Activated CD4-positive, alpha-beta T cell treated with anti-CD3 and anti-CD28 coated beads for 4 hours (primary cell): ENCODE data around the gene TLX3.
"Not testable (repeated sequence)": the region's sequence is repeated elsewhere in the genome, so short reads cannot be mapped to it uniquely, and the experiment has no call there.

Source experiments
- DNase-seq, 2 donors: peaks; one replicate each; pipeline ENCODE4 v3.0.0-alpha.2; 2020

Gene TLX3

DNA sequence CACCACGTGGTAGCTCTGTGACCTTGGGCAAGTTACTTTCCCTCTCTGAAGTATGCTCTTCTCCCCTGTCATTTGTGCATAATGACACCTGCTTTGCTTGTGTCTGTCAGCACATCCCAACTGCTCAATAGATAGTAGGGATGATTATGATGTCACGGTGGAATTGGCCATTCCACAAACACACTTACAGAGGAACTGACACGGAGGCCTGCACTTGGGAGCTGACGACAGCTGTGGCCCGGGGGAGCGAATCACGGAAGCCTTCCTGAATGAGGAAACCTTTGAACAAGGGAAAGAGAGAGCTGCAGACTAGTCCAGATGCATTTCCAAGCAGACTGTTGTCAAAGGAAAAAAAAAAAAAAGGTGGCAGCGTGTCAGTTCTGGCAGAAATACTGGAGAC, 21.0 kb downstream of the TLX3 start:
- no peak for DNase-seq

DNA sequence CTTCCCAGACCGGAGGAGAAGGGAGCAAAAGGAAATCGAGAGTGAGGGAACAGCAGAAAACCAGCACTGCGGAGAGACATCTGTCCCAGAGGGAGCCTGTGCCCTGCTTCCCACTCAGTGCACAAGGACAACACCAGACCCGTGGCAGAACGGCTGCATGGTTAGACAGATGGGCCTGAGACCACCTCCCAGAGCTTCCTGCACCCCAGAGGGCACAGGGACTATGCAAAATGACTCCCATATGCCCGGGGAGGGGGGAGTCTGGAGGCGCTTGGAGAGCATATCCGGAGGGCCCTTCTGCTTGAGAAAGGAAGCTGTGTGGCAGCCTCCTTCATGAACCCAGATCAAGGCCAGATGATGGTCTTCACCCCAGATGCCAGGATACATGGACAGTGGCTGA, 26.6 kb downstream of the TLX3 start:
- no peak for DNase-seq

DNA sequence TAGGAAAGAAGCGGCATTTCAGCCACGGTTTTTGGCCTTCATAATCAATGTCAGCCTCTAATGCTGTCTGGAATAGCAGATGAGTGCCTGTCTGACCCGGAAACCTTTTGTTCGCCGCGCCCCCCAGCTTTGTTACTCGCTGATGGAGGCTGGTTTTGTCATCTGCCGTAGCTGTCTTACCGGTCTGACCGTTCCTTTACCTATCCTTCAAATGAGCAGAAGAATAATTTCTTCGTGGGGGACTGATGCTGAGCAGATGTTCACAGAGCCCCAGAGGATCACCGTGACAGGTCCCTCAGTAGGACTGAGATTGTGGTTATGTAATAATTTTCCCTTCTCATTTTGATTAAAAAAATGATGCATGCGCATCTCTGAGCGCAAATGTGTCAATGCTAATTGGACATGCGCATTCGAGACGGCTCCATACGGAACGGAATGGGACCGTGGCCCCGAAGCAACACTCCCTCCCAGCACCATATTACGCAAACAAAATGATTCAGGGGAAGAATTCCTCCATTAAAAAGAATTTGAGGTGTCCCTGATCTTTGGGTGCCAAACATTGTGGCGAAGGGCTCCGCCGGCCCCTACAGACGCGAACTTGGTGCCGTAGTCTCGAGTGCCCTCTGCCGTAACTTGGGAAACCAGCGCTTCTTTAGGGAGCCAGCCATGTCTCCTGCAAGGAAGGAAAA, 27.6 kb downstream of the TLX3 start:
- no peak for DNase-seq

DNA sequence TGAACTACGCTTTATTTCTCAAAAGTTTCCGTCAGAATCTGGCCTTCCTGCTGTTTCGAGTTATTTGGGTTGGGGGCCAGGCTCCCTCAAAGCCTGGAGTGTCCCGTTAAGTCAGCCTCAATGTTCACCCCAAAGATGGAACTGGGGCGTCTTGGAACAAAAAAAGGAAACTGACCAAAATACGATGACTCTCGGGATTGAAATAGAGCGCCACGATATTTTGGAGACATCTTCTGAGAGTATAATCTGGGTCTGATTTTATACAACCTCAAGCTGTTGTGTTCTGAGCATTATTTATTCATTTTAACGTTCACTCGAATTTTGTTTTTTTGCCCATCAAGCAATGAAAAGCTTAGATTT, 28.1 kb downstream of the TLX3 start:
- no peak for DNase-seq

DNA sequence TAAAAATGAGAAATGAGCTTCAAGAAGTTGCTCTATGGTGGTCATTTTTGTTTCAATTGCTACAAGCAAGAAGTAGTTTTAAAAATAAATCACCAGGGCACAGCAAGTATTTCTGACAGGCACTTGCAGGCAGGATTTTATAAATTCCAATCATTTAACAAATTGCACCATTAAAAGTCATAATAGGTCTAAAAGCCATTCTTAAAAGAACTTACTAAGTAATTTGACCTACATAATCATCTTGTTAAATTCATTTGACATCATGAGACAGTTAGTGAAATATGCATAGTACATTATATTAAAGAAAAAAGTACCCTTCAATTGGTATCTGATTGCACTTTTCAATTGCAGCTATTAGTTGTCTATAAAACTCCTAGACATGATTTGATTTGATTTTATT, 31.0 kb downstream of the TLX3 start:
- DNase-seq = no peak

DNA sequence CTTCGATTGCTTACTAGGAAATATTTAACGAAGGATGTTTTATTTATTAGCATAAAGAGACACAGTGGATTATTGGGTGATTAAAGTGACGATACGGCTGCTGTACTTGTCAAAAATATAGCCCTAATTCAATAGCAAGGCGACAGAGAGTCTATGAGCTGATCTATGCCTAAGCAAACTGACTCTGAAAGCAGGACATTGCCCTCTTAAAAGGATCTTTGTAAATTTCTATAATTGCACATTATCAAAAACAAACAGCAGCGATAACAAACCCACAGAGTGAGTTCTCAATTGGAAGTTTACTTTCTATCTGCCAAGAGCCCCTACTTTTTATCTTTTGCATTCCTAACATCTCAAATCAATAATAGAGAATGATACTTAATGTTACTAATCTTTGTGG, 31.4 kb downstream of the TLX3 start:
- DNase-seq = no peak

DNA sequence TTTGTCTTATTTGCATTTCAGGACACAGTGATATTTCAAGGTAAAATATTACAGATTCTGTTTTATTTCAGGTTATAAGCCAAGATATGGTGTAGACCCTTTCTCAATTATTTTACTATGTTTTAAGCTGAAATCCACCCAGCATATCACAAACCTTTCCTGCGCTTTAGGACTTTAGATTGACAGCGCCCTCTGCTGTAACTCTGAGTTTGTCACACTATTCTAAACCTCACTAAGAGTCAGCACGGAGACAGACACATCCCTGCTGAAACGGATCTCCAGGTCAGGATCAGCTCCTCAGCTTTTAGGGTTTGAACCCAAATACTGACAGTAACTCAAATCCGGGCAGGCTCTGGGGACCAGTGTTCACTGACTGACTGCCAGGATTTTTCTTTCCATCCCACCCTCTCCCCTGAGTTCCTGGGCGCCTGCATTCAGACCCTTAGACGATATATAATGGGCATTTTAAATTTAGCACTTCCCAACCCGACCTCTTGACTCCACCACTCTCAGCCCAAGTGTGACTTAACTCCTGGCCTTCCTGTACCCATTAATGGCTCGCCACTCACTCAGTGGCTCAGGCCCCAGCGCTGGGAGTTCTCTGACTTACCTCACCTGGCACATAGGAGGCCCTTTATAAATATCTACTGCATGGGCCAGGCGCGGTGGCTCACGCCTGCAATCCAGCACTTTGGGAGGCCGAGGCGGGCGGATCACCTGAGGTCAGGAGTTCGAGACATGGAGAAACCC, 33.5 kb downstream of the TLX3 start:
- peak in 1 of 2 donors; percentile 10 for DNase-seq

DNA sequence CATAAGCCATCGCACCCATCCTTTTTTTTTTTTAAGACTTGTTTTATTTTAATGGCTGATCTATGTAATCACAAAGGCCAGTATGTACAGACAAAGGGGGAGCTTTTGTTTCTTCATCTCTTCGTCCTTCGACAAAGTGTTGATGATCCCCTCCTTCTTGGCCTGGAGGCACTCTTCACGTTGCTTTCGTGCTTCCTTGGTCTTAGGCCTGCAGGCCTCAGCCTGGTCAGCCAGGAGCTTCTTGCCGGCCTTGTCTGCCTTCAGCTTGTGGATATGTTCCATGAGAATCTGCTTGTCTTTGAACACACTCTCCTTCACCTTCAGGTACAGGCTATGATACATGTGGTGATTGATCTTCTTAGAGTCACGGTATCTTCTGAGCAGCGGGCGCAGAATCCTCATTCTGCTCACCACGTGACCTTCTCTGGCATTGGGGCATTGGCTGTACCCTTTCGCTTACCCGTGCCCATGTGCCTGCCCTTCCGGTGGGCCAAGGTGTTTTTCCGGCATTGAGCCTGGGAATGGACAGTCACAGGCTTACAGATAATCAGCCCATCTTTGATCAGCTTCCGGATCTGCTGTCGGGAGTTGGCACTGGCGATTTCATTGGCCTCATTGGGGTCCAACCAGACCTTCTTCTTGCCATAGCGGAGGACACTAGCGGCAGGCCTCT, 36.0 kb downstream of the TLX3 start:
- no peak for DNase-seq

DNA sequence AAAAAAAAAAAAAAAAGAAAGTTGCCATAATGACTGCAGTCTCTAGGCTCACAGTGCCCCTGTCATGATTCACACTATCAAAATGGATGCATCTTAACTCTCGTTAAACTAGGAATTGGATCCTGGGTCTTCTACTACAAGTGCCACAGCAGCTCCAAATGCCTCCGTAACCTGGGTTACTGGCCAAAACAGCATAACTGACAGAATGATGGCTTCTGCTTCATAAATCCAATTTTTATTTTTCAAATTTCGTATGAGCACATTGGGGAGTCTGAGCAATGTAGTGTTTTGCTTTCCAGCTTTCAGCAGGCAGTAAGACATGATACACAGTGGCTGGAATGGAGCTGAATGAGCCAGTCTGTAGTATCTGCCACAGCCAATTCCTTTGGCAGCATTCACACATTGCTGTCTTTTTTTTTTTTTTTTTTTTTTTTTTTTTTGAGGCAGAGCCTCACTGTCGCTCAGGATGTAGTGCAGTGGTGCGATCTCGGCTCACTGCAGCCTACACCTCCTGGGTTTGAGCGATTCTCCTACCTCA, 42.6 kb downstream of the TLX3 start:
- no peak for DNase-seq

DNA sequence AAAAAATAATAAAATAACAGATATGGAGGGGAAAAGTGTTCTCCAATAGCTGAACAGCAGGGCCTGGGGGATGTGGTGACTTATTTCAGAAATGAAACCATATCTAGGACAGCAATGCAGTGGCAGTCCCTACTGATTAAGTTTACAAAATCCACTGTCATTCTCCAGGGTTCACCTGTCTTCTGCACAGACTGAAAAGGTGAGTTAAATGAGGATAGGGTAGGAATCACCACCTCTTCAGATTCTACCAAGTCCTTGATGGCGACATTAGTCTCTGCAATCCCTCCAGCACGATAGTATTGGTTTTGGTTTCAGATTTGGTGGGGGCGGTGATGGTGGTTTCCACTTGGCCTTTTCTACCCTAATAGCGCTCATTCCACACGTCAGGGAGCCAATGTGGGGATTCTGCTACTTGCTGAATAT, 46.3 kb downstream of the TLX3 start:
- DNase-seq = peak in 1 of 2 donors; percentile 11

DNA sequence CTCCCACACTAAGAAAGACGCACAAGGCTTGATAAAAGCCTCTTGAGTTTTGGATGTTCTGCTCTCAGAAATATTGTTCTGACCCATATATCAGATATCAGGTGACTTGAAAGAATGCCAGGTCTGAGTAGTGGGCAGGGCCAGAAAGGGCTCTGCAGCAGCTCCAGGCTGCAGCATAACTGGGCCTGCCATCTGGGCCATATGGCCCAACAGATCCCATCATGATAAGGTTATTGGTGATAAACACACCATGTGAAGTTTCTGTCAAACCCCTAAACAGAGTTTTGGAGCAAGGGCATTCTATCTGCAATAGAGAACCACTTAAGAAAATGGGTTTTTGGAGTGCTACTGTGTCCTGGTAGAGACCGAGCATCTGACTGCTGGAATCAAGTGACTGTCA, 48.8 kb downstream of the TLX3 start:
- no peak for DNase-seq

DNA sequence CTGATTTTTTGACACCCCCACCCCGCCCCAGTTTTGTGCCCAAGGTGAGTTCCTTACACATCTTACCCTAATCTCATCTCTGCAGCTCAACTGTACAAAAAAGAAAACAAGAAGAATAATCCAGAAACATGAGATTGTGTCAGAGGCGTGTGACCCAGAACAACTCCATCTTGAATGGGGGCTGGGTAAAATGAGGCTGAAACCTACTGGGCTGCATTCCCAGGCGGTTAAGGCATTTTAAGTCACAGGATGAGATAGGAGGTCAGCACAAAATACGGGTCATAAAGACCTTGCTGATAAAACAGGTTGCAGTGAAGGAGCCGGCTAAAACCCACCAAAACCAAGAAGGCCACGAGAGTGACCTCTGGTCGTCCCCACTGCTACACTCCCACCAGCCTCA, 52.1 kb downstream of the TLX3 start:
- not testable (repeated sequence) for DNase-seq
